Gastroesophageal sphincter (tissue), 3 donors: ENCODE data around the gene UCN3.

Experiments
- CTCF ChIP-seq, 4 experiments: fragments of 200-600 bp in 2 of 4; fragments of 450-650 bp in 2 of 4; sonication (generic) in 1 of 4; IDR thresholded peaks; one replicate each; pipeline ENCODE4 v1.5.1; 2017 to 2019; ENCODE audit warnings: antibody characterized with exemption in 4 of 4, mild to moderate bottlenecking in 2 of 4, moderate library complexity in 2 of 4
- POLR2AphosphoS5 ChIP-seq: sonication (generic); formaldehyde crosslinking; IDR thresholded peaks from one replicate; pipeline ENCODE4 v1.6.1; 2017; ENCODE audit warnings: antibody characterized with exemption

GRCh38 chr10:5413012-5413938, 48.5 kb downstream of the UCN3 start:
- TF ChIP-seq CTCF (IDR thresholded peaks at IDR 0.05) (no peak), POLR2AphosphoS5 (peak; percentile 6)
